Liver (tissue), 9 donors: ENCODE results near the gene ATP6V1A. TPM values are rescaled to one million over a fixed set of nuclear protein-coding genes. Genes with fewer than 3 reads are reported as not detected.

ENCODE experiments used
- DNase-seq: peaks from one replicate; pipeline ENCODE4 v3.0.0-alpha.2; 2017; ENCODE audit warnings: low spot score
- H3K27ac ChIP-seq, 2 donors: one replicate each; pipeline ENCODE4 v1.7.0; 2013; ENCODE audit warnings: inconsistent platforms in 2 of 2, low read length in 2 of 2, control low read depth in 1 of 2, low read depth in 1 of 2, mild to moderate bottlenecking in 1 of 2
- H3K27me3 ChIP-seq, 4 donors: one replicate each; pipeline versions ENCODE4 v1.6.1 to v1.7.0; 2013; ENCODE audit warnings: low read length in 3 of 4, inconsistent platforms in 1 of 4, mild to moderate bottlenecking in 1 of 4, moderate library complexity in 1 of 4; ENCODE audit not compliant: control insufficient read depth in 4 of 4, insufficient read depth in 4 of 4
- H3K36me3 ChIP-seq, 4 donors: one replicate each; pipeline versions ENCODE4 v1.6.1 to v1.7.0; 2013; ENCODE audit warnings: low read length in 3 of 4, mild to moderate bottlenecking in 3 of 4, low read depth in 1 of 4, moderate library complexity in 1 of 4; ENCODE audit not compliant: control insufficient read depth in 4 of 4, insufficient read depth in 3 of 4
- H3K4me1 ChIP-seq, 4 donors: one replicate each; pipeline versions ENCODE4 v1.6.1 to v1.7.0; 2013; ENCODE audit warnings: low read length in 3 of 4, mild to moderate bottlenecking in 3 of 4, moderate library complexity in 1 of 4; ENCODE audit not compliant: control insufficient read depth in 4 of 4, insufficient read depth in 4 of 4
- H3K4me3 ChIP-seq, 3 donors: one replicate each; pipeline versions ENCODE4 v1.6.1 to v1.7.0; 2013; ENCODE audit warnings: low read length in 3 of 3, control low read depth in 1 of 3, low read depth in 1 of 3, mild to moderate bottlenecking in 1 of 3
- H3K9ac ChIP-seq, 2 donors: one replicate each; pipeline ENCODE4 v1.7.0; 2013; ENCODE audit warnings: low read length in 2 of 2, mild to moderate bottlenecking in 2 of 2, moderate library complexity in 2 of 2, control low read depth in 1 of 2, low read depth in 1 of 2
- H3K9me3 ChIP-seq, 4 donors: one replicate each; pipeline versions ENCODE4 v1.6.1 to v1.7.0; 2013; ENCODE audit warnings: low read length in 3 of 4; ENCODE audit not compliant: control insufficient read depth in 4 of 4
- CTCF ChIP-seq: fragments of 150-350 bp; IDR thresholded peaks from 2 replicates; pipeline ENCODE4 v1.5.1; 2017; ENCODE audit warnings: improper control_type of control experiment, low read depth, low read length; ENCODE audit not compliant: missing input control
- EGR1 ChIP-seq, 2 donors: IDR thresholded peaks; 2 replicates each; pipeline ENCODE4 v1.6.1; 2016 to 2018; ENCODE audit warnings: antibody characterized with exemption in 2 of 2, low read depth in 2 of 2
- FOXA1 ChIP-seq: IDR thresholded peaks from 2 replicates; pipeline ENCODE4 v1.6.1; 2016; ENCODE audit warnings: antibody characterized with exemption
- FOXA2 ChIP-seq: IDR thresholded peaks from 2 replicates; pipeline ENCODE4 v1.6.1; 2016; ENCODE audit warnings: antibody characterized with exemption
- GABPA ChIP-seq, 2 donors: IDR thresholded peaks in 1 of 2; conservative IDR thresholded peaks in 1 of 2; 2 replicates each; pipeline ENCODE4 v1.6.1; 2016; ENCODE audit warnings: antibody characterized with exemption in 2 of 2, mild to moderate bottlenecking in 1 of 2, moderate library complexity in 1 of 2
- HNF4A ChIP-seq, 2 donors: conservative IDR thresholded peaks; 2 replicates each; pipeline ENCODE4 v1.6.1; 2016; ENCODE audit warnings: antibody characterized with exemption in 2 of 2, mild to moderate bottlenecking in 2 of 2
- HNF4G ChIP-seq: IDR thresholded peaks from 2 replicates; pipeline ENCODE4 v1.6.1; 2016; ENCODE audit warnings: antibody characterized with exemption
- JUND ChIP-seq, 2 donors: IDR thresholded peaks; 2 replicates each; pipeline ENCODE4 v1.6.1; 2016; ENCODE audit warnings: antibody characterized with exemption in 2 of 2
- NR2F2 ChIP-seq: IDR thresholded peaks from 2 replicates; pipeline ENCODE4 v1.6.1; 2016; ENCODE audit warnings: antibody characterized with exemption
- RAD21 ChIP-seq, 2 donors: IDR thresholded peaks; 2 replicates each; pipeline ENCODE4 v1.6.1; 2016; ENCODE audit warnings: antibody characterized with exemption in 2 of 2, mild to moderate bottlenecking in 2 of 2
- REST ChIP-seq: IDR thresholded peaks from 2 replicates; pipeline ENCODE4 v1.6.1; 2016; ENCODE audit warnings: antibody characterized with exemption, mild to moderate bottlenecking
- RXRA ChIP-seq, 2 donors: IDR thresholded peaks; 2 replicates each; pipeline ENCODE4 v1.6.1; 2017 to 2018; ENCODE audit warnings: antibody characterized with exemption in 2 of 2, mild to moderate bottlenecking in 1 of 2
- SP1 ChIP-seq: IDR thresholded peaks from 2 replicates; pipeline ENCODE4 v1.6.1; 2018; ENCODE audit warnings: antibody characterized with exemption, mild to moderate bottlenecking
- TAF1 ChIP-seq: conservative IDR thresholded peaks from 2 replicates; pipeline ENCODE4 v1.6.1; 2016; ENCODE audit warnings: antibody characterized with exemption, mild to moderate bottlenecking
- YY1 ChIP-seq: IDR thresholded peaks from 2 replicates; pipeline ENCODE4 v1.6.1; 2016; ENCODE audit warnings: antibody characterized with exemption, mild to moderate bottlenecking
- whole genome bisulfite sequencing: extraction: QIAGEN DNeasy Blood & Tissue Kit; methylation state at CpG from one replicate; pipeline ENCODE4 v1.1.7; 2013; 5-methylcytosine and 5-hydroxymethylcytosine counted together
- polyA plus RNA-seq, 2 donors: library from polyadenylated mRNA; stranded (reverse) in 1 of 2; unstranded in 1 of 2; fragments of 200-250 nt in 1 of 2; fragments of >200 nt in 1 of 2; fragmentation: Nextera tagmentation in 1 of 2; extraction: Ambion mirVana in 1 of 2; gene quantifications; one replicate each; pipeline versions ENCODE4 v1.2.1 to v1.2.3, GENCODE V29; 2013 to 2015
- total RNA-seq, 2 donors: library from RNA; depleted of rRNA; stranded (reverse); fragments of >200 nt; gene quantifications; one replicate each; pipeline ENCODE4 v1.2.3, GENCODE V29; 2014
- TF ChIP-seq, protein P1 (sequence below): IDR thresholded peaks from 2 replicates; pipeline ENCODE4 v1.6.1; 2016; ENCODE audit warnings: antibody characterized with exemption
- TF ChIP-seq, protein P2 (sequence below): IDR thresholded peaks from 2 replicates; pipeline ENCODE4 v1.6.1; 2016; ENCODE audit warnings: antibody characterized with exemption
- TF ChIP-seq, protein P3 (sequence below): IDR thresholded peaks from 2 replicates; pipeline ENCODE4 v1.6.1; 2016; ENCODE audit warnings: antibody characterized with exemption
- donor health status: healthy.
- donor health status: healthy.
- donor health status: healthy.
- donor health status: healthy.
- donor health status: healthy.

Gene ATP6V1A
- total RNA-seq = 10 to 100 TPM; 52.1 to 53.2 TPM
- polyA plus RNA-seq = 10 to 100 TPM; 15.2 to 33.3 TPM

DNA sequence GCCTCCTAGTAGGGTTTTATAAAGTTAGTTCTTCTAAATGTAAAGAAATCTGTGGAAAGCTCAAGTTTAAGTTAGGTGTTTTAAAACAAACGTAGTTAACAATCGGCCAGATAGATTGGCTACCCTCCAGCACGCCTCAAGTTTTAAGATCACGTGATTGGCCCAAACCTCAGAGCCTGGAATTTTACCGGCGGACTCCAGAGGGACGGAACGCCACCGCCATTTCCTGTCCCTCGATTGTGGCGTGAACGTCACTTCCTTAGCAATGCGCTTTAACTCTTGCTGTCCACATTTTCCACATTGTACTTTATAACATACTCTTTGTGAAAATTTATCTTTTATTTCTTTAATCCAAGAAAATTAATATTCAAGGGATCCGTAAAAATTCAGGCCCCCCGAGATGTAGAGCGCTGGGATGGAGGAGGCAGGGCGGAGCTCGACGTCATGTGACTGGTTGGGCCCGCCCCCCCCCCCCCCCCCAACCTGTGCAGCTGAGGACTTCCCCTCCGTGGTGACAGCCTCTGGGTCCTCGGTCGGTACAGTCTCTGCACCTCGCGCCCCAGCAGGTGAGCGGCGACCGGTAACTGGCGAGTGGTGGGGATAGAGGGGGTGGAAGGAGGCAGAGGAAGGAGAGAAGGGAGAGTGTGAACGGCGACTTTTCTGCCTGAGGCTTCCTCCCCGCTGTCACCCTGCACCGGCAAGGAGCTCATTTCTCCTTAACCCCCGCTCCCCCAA lies at the start of gene ATP6V1A:
Gene ATP6V1A (plus strand): TSS at position 488 of the 735 bp plus-strand sequence. CDS start 31,719 bp downstream, outside the sequence.
- peak within 1 kb of the TSS; percentile 77 to 99 (median 91) for H3K4me3 ChIP-seq
- TF ChIP-seq REST = peak; percentile 52
- TF ChIP-seq YY1 = peak; percentile 84
- peak; percentile 97 to 98 for TF ChIP-seq GABPA (IDR thresholded peaks at IDR 0.05 in 1 of 2, conservative IDR thresholded peaks at IDR 0.05 in 1 of 2)
- TF ChIP-seq, protein P1, sequence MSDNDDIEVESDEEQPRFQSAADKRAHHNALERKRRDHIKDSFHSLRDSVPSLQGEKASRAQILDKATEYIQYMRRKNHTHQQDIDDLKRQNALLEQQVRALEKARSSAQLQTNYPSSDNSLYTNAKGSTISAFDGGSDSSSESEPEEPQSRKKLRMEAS = peak; percentile 45
- peak; percentile 0 for TF ChIP-seq NR2F2
- peak in 1 of 2 donors; percentile 36 for TF ChIP-seq RXRA (IDR thresholded peaks at IDR 0.05)
- peak; percentile 80 for TF ChIP-seq SP1
- TF ChIP-seq, protein P2, sequence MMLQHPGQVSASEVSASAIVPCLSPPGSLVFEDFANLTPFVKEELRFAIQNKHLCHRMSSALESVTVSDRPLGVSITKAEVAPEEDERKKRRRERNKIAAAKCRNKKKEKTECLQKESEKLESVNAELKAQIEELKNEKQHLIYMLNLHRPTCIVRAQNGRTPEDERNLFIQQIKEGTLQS = peak; percentile 55
- no peak for TF ChIP-seq EGR1 (IDR thresholded peaks at IDR 0.05; ENCODE audit: low read depth in 2 of 2)
- TF ChIP-seq JUND (IDR thresholded peaks at IDR 0.05) = no peak
- no peak for TF ChIP-seq FOXA1
- peak; percentile 57 for TF ChIP-seq TAF1
- no peaks in the 10 kb centered on the region for H3K36me3 ChIP-seq
- H3K27ac ChIP-seq = peak within 1 kb of the TSS; percentile 98 to 100
- under 1% methylated on average over 34 of the region's 34 CpGs for WGBS
- H3K9ac ChIP-seq = peak within 1 kb of the TSS; percentile 99 to 100
- H3K4me1 ChIP-seq = peaks cover 5 to 50% (median 28%) of the 10 kb centered on the region in 4 donors
- H3K9me3 ChIP-seq = no peaks in the 10 kb centered on the region
- H3K27me3 ChIP-seq = no peaks in the 10 kb centered on the region
- peak; percentile 85 for DNase-seq

DNA sequence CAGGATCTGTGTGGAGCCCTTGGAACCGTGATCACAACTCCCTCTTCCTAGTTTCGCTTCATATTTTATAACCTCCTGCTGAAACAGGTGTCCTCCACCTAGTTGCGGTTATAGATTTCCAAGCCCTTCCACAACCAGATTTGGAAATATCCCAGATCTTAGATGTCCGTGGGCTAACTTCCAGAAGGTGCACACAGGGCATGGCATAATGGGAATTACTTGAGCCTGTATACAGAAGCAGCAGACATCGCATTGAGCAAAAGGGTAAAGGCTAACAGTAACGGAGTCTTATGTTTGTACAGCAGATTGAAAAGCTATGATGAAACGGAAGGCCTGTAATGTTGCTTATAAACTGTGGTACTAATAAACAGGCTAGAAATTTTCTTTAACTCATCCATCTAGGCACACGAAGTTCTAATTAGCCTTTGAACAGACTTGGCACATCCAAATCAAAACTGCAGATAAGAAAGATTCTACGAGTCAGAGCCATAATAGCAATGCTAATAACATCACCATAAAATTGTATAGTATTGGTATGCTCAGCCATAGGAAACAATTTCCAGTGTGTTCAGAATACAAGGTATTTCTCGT lies 49.2 kb upstream of the ATP6V1A start:
- no peak for DNase-seq
- WGBS = 4% methylated on average over 10 of the region's 10 CpGs
- Histone ChIP-seq H3K9me3 (no peaks in the 10 kb centered on the region), H3K27me3 (no peaks in the 10 kb centered on the region), H3K36me3 (no peaks in the 10 kb centered on the region), H3K9ac (peak overlapping the region; percentile 69 to 99), H3K4me3 (peak overlapping the region; percentile 71 to 94 (median 92)), H3K27ac (peak overlapping the region; percentile 72 to 90), H3K4me1 (peaks cover 2 to 30% (median 26%) of the 10 kb centered on the region in 4 donors)
- no peak for TF ChIP-seq EGR1 (IDR thresholded peaks at IDR 0.05; ENCODE audit: low read depth in 2 of 2)
- TF ChIP-seq CTCF = no peak
- no peak for TF ChIP-seq HNF4G
- peak; percentile 38 for TF ChIP-seq TAF1
- TF ChIP-seq FOXA2 = no peak
- TF ChIP-seq, protein P2 = no peak
- TF ChIP-seq JUND (IDR thresholded peaks at IDR 0.05) = no peak
- TF ChIP-seq YY1 = no peak
- TF ChIP-seq, protein P3, sequence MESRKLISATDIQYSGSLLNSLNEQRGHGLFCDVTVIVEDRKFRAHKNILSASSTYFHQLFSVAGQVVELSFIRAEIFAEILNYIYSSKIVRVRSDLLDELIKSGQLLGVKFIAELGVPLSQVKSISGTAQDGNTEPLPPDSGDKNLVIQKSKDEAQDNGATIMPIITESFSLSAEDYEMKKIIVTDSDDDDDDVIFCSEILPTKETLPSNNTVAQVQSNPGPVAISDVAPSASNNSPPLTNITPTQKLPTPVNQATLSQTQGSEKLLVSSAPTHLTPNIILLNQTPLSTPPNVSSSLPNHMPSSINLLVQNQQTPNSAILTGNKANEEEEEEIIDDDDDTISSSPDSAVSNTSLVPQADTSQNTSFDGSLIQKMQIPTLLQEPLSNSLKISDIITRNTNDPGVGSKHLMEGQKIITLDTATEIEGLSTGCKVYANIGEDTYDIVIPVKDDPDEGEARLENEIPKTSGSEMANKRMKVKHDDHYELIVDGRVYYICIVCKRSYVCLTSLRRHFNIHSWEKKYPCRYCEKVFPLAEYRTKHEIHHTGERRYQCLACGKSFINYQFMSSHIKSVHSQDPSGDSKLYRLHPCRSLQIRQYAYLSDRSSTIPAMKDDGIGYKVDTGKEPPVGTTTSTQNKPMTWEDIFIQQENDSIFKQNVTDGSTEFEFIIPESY = no peak
- peak; percentile 21 to 34 for TF ChIP-seq HNF4A (conservative IDR thresholded peaks at IDR 0.05)
- no peak for TF ChIP-seq FOXA1
- TF ChIP-seq RAD21 (IDR thresholded peaks at IDR 0.05) = peak in 1 of 2 donors; percentile 29
- peak in 1 of 2 donors; percentile 6 for TF ChIP-seq RXRA (IDR thresholded peaks at IDR 0.05)
- no peak for TF ChIP-seq GABPA (IDR thresholded peaks at IDR 0.05 in 1 of 2, conservative IDR thresholded peaks at IDR 0.05 in 1 of 2)
- TF ChIP-seq NR2F2 = peak; percentile 22
- peak; percentile 35 for TF ChIP-seq SP1
- TF ChIP-seq, protein P1 = no peak
